Measurements from ENCODE around the gene COL19A1. TPM values are rescaled to one million over a fixed set of nuclear protein-coding genes. Genes with fewer than 3 reads are reported as not detected.

COL19A1 gene
- polyA plus RNA-seq, 1 donor (not counting 4 experiments of a cell fraction or from before 2014, with no cell fraction given): not detected

DNA sequence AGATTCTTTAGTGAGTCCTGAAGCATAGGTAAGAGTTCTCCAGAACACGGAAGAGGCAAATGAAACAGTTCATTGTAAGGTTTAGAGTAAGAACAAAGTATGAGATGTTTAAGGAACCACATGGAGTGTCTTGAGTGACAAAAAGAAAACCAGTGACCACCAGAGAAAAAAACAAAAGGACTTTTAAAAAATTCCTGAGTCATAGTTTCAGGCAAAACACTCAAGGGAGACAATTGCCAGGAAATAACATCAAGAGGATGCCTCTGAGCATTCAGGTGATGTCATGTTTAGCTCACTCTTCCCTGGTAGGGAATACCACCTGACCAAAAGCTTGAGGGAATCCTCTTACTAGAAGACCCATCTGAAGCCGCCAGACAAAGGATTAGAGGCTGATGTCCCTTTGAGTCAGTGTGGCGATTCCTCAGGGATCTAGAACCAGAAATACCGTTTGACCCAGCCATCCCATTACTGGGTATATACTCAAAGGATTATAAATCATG is 110.3 kb downstream of the COL19A1 start:
- H3K9ac ChIP-seq (ENCODE audit: control insufficient read depth, extremely low read depth, insufficient read depth, low read length): no peak overlapping the region
- no peaks in the 10 kb centered on the region for H3K27me3 ChIP-seq (ENCODE audit: control insufficient read depth, extremely low read depth, insufficient read depth, low read length)
- no peak overlapping the region for H3K4me3 ChIP-seq (ENCODE audit: control insufficient read depth in 2 of 3, extremely low read depth in 1 of 3, insufficient read depth in 2 of 3, low read depth in 1 of 3, low read length in 3 of 3)
- DNase-seq (ENCODE audit: low read depth, low spot score): no peak
- H3K4me2 ChIP-seq (ENCODE audit: control insufficient read depth, extremely low read depth, insufficient read depth, low read depth, low read length): no peak overlapping the region
- no peaks in the 10 kb centered on the region for H3K9me3 ChIP-seq (ENCODE audit: control insufficient read depth, low read depth, low read length)
- no peak overlapping the region for H2AFZ ChIP-seq (ENCODE audit: control insufficient read depth, low read length)
- no peaks in the 10 kb centered on the region for H3K4me1 ChIP-seq (ENCODE audit: control insufficient read depth, extremely low read depth, insufficient read depth, low read length)
- dilution Hi-C loops (cut with MboI; ENCODE audit: extremely low pct_ligation_motif_present, low sequenced_read_pairs): no loop called here
- TF ChIP-seq, protein P1, sequence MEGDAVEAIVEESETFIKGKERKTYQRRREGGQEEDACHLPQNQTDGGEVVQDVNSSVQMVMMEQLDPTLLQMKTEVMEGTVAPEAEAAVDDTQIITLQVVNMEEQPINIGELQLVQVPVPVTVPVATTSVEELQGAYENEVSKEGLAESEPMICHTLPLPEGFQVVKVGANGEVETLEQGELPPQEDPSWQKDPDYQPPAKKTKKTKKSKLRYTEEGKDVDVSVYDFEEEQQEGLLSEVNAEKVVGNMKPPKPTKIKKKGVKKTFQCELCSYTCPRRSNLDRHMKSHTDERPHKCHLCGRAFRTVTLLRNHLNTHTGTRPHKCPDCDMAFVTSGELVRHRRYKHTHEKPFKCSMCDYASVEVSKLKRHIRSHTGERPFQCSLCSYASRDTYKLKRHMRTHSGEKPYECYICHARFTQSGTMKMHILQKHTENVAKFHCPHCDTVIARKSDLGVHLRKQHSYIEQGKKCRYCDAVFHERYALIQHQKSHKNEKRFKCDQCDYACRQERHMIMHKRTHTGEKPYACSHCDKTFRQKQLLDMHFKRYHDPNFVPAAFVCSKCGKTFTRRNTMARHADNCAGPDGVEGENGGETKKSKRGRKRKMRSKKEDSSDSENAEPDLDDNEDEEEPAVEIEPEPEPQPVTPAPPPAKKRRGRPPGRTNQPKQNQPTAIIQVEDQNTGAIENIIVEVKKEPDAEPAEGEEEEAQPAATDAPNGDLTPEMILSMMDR (optimal IDR thresholded peaks at IDR 0.05 in 1 of 3, IDR thresholded peaks at IDR 0.05 in 1 of 3, conservative IDR thresholded peaks at IDR 0.05 in 1 of 3; ENCODE audit: extremely low read depth in 1 of 3, insufficient read depth in 2 of 3, low read length in 3 of 3): no peak
- no peak for TF ChIP-seq EZH2 (IDR thresholded peaks at IDR 0.05; ENCODE audit: low read length)
- H4K20me1 ChIP-seq (ENCODE audit: control insufficient read depth, extremely low read depth, insufficient read depth, low read length): no peaks in the 10 kb centered on the region
- no peaks in the 10 kb centered on the region for H3K9me1 ChIP-seq (ENCODE audit: control insufficient read depth, extremely low read depth, insufficient read depth, low read length)
- H3K79me2 ChIP-seq (ENCODE audit: control insufficient read depth, insufficient read depth, low read length): no peaks in the 10 kb centered on the region
- no peak overlapping the region for H3K27ac ChIP-seq (ENCODE audit: control insufficient read depth, insufficient read depth, low read length)
- FAIRE-seq: no peak
- H3K36me3 ChIP-seq (ENCODE audit: control insufficient read depth in 2 of 2, extremely low read depth in 1 of 2, insufficient read depth in 2 of 2, low read length in 2 of 2): no peaks in the 10 kb centered on the region

DNA sequence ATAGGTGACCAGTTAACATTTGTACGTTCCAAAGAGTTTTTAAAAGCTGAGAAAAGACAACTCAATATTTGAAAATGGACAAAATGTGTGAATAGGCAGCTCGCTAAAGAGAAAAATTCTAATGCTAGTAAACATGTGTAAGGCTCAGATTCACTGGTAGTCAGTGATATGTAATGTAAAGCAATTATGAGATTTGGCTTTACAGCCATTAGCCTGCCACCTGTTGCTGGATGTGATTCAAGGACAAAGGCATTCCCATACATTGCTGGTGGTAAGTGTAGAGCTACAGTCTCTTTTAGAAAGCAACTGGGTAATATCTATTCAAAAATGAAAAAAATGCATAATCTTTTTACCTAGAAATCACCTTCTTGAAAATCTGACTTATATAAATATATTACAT is 114.3 kb downstream of the COL19A1 start:
- Histone ChIP-seq H3K9ac (ENCODE audit: control insufficient read depth, extremely low read depth, insufficient read depth, low read length) (no peak overlapping the region), H3K36me3 (ENCODE audit: control insufficient read depth in 2 of 2, extremely low read depth in 1 of 2, insufficient read depth in 2 of 2, low read length in 2 of 2) (no peaks in the 10 kb centered on the region), H3K27ac (ENCODE audit: control insufficient read depth, insufficient read depth, low read length) (no peak overlapping the region), H4K20me1 (ENCODE audit: control insufficient read depth, extremely low read depth, insufficient read depth, low read length) (no peaks in the 10 kb centered on the region), H3K27me3 (ENCODE audit: control insufficient read depth, extremely low read depth, insufficient read depth, low read length) (no peaks in the 10 kb centered on the region), H3K79me2 (ENCODE audit: control insufficient read depth, insufficient read depth, low read length) (no peaks in the 10 kb centered on the region), H3K4me1 (ENCODE audit: control insufficient read depth, extremely low read depth, insufficient read depth, low read length) (no peaks in the 10 kb centered on the region), H3K9me3 (ENCODE audit: control insufficient read depth, low read depth, low read length) (no peaks in the 10 kb centered on the region), H3K4me3 (ENCODE audit: control insufficient read depth in 2 of 3, extremely low read depth in 1 of 3, insufficient read depth in 2 of 3, low read depth in 1 of 3, low read length in 3 of 3) (no peak overlapping the region), H2AFZ (ENCODE audit: control insufficient read depth, low read length) (no peak overlapping the region), H3K9me1 (ENCODE audit: control insufficient read depth, extremely low read depth, insufficient read depth, low read length) (no peaks in the 10 kb centered on the region), H3K4me2 (ENCODE audit: control insufficient read depth, extremely low read depth, insufficient read depth, low read depth, low read length) (no peak overlapping the region)
- DNase-seq (ENCODE audit: low read depth, low spot score): no peak
- TF ChIP-seq, protein P1 (optimal IDR thresholded peaks at IDR 0.05 in 1 of 3, IDR thresholded peaks at IDR 0.05 in 1 of 3, conservative IDR thresholded peaks at IDR 0.05 in 1 of 3; ENCODE audit: extremely low read depth in 1 of 3, insufficient read depth in 2 of 3, low read length in 3 of 3): no peak
- no peak for TF ChIP-seq EZH2 (IDR thresholded peaks at IDR 0.05; ENCODE audit: low read length)
- no peak for FAIRE-seq
- dilution Hi-C loops (cut with MboI; ENCODE audit: extremely low pct_ligation_motif_present, low sequenced_read_pairs): no loop called here

All from keratinocyte (primary cell).